Fibroblast of upper back skin (primary cell): ENCODE results near the gene SCAMP2.

Experiments used
- DNase-seq: peaks from one replicate; pipeline ENCODE4 v3.0.0-alpha.2; 2013

Gene SCAMP2

GRCh38 chr15:74857671-74858368 lies 15.3 kb downstream of the SCAMP2 start:
- no peak for DNase-seq

DNA sequence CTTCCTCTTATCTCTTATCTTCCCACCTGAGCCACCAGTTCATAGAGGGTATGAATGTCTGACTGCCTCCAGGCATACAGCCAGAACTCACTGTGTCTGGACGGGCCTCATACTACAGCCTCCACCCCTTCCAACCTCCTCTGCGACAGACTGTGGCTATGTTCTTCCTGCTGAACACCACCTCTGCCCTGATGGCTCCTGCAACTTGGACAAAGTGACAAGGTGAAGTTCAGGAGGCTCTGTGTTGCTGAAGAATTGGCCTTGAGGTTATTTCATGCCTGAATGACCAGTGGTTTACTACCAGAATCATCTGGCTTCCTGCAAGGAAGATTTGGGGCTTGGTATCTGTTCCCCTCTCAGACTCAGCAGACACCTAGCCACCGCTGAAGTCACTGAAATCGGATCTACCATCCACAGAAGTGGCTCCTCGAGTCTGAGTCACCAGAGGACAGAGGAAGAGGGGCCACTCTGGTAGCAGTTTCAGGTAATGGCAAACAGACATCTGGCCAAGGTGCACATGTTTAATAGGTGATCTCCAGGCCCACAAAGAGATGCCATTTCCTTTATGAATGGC lies 16.0 kb downstream of the SCAMP2 start:
- no peak for DNase-seq

DNA sequence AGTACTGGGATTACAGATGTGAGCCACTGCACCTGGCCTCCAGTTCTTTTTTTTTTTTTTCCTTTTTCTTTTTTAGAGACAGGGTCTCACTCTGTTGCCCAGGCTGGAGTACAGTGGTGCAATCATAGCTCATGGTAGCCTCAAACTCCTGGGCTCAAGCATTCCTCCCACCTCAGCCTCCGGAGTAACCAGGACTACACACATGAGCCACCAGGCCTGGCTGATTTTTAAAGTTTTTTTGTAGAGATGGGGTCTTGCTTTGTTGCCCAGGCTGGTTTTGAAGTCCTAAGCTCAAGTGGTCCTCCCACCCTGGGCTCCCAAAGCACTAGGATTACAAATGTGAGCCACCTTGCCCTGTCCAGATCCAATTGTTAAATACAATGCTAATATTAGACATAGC lies 16.6 kb downstream of the SCAMP2 start:
- no peak for DNase-seq

- DNase-seq, result no peak
Measured at GRCh38 chr15:74855857-74856256, 17.3 kb downstream of the SCAMP2 start.

DNA sequence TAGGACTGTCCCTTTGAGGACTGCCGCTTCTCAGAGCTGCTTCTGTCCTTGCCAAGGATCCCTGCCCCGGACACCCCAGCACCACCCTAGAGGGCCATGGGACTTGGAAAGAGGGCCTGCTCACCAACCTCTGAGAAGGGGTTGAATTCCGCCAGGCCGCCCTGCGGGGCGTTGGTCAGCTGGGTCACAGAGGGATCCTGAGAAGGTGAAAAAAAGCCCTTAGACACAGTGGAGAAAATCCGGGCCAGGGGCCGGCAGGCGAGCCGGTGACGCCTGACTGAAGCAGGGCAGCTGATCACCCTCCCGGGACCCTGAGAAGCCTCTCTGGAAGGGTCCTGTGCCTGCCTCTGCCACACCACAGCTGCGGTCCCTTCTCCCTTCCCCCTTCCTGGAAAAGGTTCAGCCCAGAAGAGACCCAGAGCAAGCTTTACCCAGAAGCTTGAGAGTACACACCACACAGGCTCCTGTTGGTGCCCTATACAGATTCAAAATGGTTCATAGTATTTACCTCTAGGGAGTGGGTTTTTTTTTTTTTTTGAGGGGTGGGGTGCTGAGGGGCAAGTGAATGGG lies 18.6 kb downstream of the SCAMP2 start:
- no peak for DNase-seq

DNA sequence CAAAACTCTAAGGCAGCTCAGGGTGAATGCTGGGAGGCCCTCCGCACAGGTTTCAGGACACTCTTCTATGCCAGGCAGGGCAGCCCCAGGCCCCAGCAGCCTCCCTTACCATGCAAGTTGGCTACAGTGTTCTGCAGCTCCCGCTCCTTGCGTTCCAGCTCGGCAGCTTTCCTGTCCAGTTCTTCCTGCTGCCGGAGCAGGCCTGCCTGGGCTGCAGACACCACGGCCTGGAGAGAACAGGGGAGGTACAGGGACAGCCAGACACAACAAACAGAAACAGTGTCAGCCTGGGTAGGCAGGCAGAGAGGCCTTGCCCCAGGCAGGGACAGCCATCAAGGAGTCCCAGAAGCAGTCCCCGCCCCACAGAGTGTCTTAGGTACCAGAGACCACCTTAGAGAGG lies 21.2 kb downstream of the SCAMP2 start:
- DNase-seq, result no peak

DNA sequence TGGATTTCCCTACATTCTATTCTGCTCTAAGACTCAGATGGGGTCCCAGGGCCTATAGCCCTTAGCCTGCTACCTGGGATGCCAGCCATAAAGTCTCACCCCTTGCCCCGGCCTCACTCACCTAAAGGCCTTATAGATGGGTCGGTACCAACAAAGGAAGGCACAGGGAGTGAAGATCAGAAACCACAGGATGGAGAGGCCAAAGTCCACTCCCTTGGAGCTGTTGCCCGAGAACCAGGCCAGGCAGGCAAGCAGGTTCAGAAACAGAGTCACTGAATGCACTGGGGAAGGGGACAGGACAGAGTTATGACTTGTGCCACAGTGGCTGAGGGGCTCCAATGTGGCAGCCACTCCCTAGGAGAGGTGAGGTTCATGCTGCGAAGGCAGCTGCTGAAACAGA lies 22.8 kb downstream of the SCAMP2 start:
- no peak for DNase-seq

DNA sequence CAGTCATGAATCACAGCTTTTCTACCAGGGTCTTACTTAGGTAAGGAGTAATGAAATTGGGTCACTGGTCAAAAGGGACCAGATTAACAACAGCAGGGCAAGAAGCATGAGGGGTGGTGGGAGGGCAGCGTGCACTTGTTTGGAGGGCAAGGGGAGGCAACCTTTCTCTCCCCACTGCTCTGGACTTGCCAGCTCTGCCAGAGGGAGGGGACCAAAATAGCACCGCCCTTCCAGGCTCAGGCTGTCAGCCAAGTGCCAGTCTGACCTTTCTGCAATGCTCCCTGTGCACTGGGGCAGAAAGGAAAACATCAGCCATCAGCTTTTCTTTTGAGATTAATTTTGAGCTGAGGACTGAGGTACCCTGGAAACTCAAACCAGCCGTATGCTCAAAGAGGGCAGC lies 25.7 kb downstream of the SCAMP2 start:
- DNase-seq, result no peak

DNA sequence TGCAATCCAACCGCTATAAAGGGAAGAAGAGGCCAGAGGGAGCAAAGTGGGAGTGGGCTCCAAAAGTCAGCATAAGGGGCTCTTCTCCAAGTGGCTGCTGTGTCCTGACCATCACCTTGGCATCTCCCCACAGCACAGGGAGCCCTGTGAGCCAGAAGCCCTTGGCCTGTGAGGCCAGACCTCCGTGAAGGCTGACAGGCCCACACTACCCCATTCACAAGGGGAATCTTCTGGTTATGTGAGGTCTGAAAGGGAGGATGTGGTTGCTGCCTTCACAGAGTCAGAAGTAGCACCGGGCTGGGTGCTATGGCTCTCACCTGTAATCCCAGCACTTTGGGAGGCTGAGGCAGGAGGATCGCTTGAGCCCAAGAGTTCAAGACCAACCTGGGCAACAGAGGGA lies 27.6 kb downstream of the SCAMP2 start:
- no peak for DNase-seq

DNA sequence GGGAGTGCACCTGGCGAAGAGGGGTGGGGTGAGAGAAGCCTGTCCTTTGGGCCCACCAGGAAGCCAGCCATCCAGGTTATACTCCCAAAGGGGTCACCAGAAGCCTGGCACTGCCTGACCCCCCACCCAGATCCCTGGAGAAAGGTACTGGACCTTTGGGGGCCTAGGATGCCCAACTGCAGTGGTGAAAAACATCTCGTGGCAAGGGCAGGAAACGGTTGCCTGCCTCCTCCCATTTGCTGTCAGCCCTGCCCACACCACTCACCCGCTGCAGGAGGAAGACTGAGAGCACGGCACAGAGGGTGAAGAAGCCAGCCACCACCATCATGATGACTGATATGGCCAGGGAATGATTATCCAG lies 28.0 kb downstream of the SCAMP2 start:
- DNase-seq, result no peak

- no peak for DNase-seq
Measured at GRCh38 chr15:74844319-74845207, 28.6 kb downstream of the SCAMP2 start.

GRCh38 chr15:74843891-74844299 lies 29.3 kb downstream of the SCAMP2 start:
- no peak for DNase-seq

GRCh38 chr15:74843445-74843828 lies 29.7 kb downstream of the SCAMP2 start:
- DNase-seq, result no peak

GRCh38 chr15:74842581-74843444 lies 30.4 kb downstream of the SCAMP2 start, which contains the start of gene ULK3:
Gene ULK3, minus strand, starts transcription at chr15:74843156. Its CDS starts 51 bp downstream, at chr15:74843105.
- DNase-seq, result peak; percentile 85

DNA sequence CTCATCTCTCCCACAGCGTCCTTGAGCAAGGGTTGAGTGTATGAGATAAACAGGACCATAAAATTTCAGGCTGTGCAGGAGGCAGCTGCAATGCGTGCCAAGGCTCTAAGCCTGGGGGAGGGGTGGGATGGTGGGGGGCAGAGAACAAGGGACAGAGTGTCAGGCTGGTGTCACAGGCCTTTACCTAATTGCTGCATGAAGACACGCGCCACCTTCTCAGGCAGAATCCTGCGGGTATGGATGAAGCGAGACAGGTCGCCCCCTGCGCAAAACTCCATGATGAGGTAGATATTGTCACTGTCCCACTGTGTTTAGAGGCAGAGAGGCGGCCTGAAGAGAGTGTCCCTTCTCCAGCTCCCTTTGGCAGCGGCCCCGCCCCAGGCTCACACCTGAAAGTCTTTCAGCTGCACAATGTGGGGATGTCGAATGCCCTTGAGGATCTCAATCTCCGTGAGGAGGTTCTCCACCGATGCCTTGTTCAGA lies 31.2 kb downstream of the SCAMP2 start:
- DNase-seq, result no peak

DNA sequence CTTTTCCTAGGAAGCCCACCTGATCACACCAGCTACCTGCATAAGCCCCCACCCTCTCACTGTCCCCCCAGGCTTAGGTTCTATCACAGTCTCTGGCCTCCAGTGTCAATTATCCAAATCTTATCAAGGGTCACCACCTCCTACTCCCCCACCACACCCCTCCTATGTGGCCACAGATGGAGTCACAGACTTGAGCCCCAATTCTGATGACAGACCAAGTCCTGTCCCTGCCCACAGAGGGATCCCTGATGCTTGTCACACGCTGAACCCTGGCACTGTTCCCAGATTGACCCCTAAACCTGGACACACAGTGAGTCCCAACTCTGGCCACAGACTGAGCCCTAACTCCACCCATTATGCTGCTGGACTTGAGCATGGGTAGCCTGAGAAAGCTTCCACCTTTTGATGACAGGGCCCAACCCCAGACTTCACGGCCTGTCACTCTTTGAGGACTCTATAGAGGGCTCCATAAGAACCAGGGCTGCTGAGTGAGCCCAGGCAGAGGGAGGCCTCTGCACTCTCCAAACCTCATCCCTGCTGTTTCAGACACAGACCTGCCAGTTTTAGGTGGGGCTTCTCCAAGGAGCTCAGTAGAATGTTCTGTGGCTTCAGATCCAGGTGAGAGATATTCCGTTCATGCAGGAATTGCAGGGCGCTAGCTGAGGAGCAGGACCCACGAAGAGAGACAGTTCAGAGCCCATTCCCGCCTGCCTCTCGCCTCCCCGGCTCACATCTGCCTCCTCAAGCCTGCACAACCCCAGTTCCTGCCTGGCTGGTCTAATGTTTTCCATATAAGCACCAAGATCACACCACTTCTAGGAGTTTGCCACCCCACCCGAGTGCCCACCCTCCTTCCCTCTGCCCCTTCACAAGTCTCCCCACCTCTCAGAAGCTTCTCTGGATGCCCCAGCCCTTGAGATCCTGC lies 32.1 kb downstream of the SCAMP2 start:
- DNase-seq, result no peak

- no peak for DNase-seq
Measured at GRCh38 chr15:74839526-74840395, 33.4 kb downstream of the SCAMP2 start.

- no peak for DNase-seq
Measured at GRCh38 chr15:74838746-74839525, 34.2 kb downstream of the SCAMP2 start.

- DNase-seq, result no peak
Measured at GRCh38 chr15:74838137-74838516, 35.0 kb downstream of the SCAMP2 start.
